Left renal cortex interstitium (tissue), 4 donors: ENCODE measurements around the gene SLC27A4. TPM values are rescaled to one million over a fixed set of nuclear protein-coding genes. Genes with fewer than 3 reads are reported as not detected.

Source experiments
- DNase-seq, 4 donors: peaks; one replicate each; pipeline ENCODE4 v3.0.0-alpha.2; 2013; ENCODE audit warnings: low read depth in 4 of 4, low spot score in 2 of 4, missing footprints in 1 of 4
- polyA plus RNA-seq, 4 donors: library from polyadenylated mRNA; unstranded; fragments of 120-200 nt; gene quantifications; one replicate each; pipeline ENCODE4 v1.2.1, GENCODE V29; 2013; ENCODE audit not compliant: insufficient read length in 4 of 4

SLC27A4 gene
- polyA plus RNA-seq, 4 donors = 15.9 to 24.9 (median 21.9) TPM

DNA sequence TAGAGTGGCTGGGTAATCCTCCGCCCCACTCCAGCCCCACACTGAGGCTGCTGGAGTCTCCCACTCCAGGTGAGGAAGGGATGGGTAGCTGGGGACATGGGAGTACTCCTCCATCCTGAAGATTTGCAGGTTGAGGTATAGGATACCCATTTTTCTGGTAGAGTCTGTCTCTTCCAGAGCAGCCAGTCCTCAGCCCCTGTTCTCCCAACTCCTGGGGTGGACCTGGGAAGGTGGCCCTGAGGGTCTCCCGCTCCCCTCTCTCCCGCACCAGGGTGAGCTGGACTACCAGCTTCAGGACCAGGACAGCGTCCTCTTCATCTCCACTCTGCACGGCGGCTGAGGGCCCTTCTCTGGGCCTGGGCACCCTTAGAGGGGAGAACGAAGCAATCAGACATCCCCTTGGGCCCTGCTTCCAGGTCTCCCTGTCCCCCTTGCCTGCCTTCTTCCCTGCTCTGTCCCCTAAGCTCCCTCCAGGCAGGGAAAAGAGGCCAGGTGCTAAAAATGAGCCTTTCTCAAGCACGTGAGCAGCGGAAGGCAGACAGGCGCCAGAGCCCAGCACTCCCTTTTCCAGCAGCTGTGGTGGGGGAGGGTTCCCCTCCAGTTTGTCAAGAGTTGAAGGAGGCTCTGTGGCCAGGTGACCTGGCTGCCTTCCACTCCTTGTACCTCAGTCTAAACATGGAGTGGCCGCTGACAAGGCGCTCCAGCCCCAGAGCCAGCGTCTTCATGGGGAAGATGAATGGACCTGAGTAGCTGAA lies 49.2 kb downstream of the SLC27A4 start:
- DNase-seq = no peak

DNA sequence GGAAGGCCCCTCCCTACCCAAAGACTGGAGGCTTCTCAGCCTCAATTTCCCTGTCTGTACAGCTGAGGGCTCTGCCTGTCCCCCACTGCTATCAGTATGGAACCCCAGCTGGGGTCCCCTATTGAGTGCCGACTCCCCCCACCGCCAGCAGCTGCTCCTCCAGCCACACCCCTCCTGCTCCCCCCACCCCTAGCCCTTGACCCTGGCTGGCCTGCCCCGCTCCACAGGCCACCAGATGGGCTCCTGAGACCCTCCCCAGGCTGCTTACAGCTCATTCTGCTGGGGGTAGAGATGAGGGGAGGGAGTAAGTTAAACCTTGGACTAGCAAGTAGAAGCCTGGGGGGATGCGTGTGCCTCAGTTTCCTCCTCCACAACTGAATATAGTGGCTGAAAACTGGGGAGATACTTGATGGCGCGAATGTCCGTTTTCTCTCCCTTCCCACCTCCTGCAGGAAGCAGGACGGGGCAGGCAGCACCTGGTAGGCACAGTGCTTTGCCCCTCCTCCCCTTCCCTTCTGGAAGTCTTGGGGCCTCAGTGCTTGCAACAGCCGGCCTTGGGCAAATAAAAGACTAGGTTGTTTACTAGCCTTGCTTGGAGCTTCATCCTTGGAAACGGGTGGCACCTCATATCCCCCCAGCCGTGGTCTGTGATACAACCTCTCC lies 50.0 kb downstream of the SLC27A4 start:
- no peak for DNase-seq

DNA sequence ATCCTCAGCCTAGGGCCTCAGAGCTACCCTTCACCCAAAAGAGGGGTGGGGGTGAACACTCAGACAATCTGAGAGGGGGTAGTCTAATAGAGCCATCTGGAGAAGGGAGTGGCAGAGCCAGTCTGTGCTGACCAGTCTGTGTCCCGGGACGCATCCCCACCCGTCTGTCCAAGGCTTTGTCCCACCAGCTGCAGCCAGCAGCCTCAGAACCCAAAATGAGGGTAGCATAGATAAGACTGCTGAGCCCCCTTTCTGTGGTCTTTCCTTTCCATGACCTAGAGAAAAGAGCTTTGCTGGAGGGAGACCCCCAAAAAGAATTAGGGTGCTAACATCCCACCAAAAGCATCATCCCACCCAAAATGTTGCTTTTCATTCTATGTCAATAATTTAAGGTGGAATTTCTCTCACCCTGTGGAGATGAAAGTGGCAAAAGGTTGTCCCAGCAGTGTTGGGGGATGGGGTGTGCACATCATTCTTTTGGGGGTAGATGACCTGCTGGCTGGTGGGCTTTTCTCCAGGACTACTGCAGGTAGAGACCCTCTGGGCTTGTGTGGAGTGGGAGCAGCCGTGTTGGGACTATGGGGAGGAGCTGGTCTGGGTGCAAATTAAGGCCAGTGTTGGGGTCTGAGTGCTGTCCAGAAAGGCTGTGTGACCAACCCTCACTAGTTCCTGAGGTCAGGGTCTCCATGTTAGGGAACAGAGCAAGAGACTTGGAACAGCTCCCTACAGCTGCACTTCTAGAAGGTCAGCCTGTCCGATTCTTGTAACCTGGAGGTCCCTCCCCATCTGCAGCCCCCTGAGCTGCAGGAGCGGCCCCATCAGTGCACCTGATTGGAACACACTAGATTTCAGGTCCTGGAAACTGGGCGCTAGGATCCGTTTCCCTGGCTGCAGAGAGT lies 50.7 kb downstream of the SLC27A4 start:
- no peak for DNase-seq

DNA sequence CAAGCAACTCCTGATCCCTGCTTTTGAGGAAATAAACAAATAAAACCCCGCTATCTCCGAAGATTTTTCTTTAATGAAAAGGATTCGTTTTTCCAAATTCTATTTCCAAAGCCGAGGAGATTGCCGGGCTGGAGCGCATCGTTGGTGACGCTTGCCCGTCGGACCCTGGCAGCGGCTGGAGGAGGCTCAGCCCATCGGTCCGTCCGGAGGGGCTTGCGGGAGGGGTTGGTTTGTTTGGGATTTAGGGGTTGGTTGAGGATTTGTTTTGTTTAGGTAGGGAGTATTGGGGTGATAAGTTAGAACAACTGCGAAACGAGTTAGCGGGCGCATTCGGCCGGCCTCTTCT lies 51.6 kb downstream of the SLC27A4 start:
- DNase-seq = no peak

DNA sequence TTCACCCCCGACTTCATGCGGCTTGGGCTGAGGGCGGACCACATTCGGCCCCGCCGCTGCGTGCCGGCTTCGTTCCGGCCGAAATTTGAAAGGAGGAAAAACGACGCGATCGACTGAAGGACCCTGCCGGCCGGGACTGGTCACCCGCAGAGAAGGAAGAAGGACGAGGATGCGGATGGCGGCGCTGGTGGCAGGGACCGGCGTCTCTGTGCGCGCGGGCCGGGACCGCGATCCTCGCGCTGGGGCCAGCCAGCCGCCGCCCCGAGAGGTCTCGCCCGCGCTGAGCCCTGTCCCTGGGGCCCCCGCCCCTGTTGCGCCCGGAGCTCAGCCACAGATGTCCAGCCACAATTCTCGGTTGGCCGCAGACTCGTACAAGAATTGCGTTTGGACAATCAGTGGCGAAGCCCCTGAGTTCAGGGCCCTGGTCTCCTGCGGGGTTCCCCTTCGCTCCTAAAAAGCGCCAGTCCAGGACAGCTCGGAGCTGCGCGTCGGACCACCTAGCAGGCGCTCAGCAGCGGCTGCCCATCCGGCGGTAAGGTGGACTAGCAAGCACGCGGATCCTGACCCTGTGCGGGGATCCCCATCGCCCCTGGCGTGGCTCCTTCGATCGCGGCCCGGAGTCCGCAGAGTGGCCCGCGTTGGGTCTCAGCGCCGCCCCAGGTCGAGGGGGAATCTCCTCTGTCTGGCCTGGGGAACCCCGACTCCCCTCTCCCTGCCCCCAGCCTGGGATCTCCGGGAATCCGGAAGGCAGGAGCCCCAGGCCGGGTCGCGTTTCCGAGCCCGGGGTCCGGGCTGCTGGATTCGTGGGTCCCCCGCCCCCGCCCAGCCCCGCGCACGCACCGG lies 52.2 kb downstream of the SLC27A4 start:
- no peak for DNase-seq

DNA sequence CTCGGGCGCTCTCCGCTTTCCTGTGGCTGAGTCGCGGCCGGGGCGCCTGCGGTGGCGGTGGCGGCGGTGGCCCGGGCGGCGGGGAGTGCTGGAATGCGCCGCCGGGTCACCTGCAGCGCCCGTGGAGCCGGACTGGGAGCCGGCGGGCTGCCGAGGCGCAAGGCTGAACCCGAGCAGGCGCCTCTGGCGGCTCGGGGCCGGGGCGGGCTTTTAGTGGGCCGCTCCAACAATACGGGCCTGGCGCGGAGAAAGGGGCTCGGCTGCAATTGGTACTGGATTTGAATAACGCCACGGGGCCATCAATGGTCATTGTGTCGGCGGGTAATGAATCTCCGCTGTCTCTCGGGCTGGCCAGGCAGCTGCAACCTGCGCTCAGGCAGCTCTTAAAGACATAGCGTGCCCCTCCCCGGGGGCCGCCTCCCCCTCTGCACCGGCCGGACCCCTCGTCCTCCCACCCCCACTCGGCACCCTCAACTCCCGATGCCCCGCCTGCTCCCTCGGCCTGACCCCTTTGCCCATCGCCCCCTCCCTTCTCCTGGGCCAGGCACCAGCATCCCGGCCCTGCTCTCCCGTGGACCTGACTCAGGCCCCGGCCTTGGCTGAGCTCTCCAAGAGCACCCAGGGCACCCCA lies 52.9 kb downstream of the SLC27A4 start:
- DNase-seq = no peak

DNA sequence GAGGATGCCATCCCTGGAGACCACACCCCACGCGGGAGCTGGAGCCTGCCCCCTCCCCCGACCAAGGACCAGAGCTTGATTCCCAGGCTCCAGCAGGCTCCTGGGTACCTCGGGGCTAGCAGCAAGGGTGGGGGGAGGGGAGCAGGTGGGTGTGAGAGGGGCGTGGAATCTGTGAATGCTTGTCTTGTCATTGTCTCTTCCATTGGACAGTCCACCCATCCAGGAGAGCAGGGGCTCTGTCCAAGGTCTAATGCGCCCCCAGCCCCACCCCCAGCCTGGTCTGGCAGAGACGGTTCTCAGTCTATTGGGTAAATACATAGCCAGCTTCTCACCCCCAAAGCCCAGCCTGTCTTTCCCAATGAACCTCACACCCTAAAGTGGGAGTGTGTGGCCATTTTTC lies 53.6 kb downstream of the SLC27A4 start:
- no peak for DNase-seq

DNA sequence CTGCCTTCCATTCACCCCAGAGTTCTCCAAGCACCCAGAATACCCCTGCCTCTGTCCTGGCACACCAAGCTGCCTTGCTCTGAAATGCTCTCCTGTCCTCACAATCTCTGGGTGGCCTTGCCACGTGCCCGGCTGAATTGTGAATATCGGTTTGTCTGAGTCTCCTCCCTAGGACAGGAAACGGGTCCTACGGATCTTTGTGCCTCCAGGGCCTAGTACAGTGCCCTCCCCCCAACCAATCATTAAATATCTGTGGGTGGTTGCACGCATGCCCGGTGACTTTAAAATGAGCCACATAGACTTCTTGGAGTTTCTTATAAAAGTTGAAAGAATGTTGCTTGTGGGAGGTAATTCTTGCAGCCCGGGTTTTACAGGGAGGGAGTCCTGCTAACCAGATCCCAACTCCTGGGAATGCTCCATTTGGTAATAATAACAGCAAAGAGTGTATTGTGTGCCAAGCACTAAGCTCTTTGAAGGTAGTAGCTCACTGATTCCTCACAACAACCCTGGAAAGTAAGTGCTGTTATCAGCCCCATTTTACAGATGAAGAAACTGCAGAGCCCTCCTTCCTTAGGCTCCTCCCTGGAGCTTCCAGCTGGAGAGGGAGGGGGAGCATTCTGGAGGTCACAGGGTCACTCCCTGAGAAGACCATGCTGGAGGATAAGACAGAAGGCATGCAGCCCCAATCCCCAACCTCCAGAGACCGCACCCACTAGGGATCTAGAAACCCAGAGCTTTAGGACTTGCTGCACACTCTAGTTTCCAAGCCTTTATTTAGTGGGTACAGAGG lies 54.2 kb downstream of the SLC27A4 start:
- DNase-seq = no peak

DNA sequence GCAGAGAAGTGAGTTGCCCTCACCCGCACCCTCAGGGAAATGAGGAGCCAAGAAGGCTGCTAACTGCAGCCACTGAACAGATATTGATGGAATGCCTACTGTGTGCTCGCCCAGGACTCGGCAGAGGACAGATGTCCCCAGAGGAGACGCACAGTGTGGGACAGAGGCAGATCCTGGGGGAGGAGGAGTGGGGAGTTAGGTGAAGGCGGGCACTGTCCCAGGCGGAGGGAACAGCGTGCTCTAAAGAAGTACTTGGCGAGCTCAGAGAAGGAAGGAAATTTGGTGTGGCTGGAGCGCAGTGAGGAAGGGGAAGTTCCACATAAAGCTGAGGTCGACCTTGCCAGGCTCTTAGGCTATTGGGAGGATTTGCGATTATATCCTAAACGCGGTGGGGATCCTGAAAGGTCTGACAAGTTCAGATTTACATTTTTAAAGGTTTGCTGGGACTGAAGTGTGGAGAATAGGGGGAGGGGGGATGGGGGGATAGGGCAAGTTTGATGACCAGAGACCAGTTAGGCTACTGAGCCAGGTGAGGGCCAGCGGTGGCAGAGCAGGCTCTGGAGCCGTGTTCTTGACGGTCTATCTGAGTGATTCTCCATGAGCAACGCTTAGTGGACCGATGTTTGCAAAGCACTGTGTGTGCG lies 56.8 kb downstream of the SLC27A4 start:
- DNase-seq = no peak

DNA sequence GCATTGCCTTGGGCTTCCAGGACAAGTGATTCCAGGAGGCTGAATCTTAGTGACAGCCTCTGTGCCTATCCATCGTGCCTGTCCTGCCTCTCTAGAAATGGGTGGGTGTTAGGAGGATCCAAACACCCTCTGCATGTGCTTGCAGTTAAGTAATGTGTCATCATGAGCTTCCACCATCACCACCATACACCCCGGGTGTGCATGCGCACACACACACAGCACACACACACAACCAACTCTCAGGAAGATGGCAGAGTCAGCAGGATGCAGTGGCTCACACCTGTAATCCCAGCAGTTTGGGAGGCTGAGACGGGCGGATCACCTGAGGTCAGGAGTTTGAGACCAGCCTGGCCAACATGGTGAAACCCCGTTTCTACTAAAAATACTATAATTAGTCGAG lies 57.5 kb downstream of the SLC27A4 start:
- no peak for DNase-seq

DNA sequence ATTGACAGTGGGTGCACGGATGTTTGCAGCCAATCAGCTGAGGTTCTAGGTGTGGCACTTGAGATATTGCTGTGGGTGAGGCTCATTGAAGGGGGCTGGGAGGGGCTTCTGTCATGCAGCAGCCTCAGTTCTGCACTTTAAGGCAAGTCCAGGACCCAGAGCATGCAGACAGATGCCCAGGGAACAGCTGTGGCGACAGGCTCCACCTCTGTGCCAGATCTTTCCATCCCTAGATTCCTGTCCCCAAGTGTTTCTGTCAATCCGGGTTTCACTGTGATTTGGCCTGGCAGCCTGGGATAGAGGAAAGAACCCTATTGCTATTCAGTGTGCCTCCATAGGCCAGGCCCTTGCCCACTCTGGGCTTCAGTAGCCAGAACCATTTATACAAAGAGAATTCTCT lies 59.5 kb downstream of the SLC27A4 start:
- DNase-seq = no peak

DNA sequence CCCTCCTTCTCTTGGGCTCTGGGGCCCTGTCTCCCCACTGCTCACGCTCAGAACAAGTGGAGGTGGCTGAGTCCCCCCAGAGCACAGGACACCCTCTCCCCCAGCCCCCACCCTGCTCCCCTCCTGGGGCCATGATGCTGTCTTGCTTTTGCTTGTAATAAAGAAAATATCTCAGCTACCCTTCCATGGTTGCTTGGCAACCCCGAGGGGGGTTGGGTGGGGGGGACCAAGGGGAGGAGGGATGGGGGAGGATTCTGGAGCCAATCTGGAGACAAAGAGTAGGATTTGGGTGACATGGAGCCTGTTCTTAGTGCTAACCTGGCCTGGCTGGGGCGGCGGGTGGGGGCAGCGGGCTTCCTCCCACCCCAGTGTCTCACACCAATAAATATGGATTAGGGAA lies 64.2 kb downstream of the SLC27A4 start:
- DNase-seq = no peak

DNA sequence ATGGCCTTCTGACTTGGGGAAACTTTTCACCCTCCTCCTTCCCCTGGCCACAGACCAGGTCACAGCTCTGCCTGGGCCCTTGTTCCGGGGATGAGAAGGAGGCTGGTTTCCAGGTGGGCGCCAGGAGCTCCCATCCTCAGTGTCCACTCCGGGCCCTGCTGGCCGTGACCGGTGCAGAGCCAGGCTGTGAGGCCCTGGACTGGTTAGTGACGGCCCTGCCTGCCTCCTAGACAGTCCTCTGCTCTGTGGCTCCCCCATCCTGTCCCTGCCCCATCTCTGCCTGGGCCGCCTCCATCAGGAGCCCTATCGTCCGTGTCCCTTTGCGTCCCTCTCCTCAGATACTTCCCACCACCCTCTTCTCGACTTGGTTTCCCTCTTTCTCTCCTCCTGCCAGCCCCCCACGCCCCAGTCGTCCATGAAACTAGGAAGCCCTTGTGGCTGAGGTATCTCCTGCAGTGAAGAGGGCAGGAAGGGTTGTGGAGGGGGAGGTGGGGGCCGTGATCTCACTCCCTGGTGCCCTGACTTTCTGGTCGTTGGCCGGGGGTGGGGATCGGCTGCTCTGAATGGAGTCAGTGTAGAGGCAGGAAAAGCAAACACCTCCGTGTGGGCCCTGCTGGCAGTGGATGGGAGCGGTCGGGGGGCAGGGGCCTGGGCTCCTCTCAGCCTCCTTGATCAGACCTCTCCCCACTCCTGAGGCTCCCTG lies 64.9 kb downstream of the SLC27A4 start:
- no peak for DNase-seq

DNA sequence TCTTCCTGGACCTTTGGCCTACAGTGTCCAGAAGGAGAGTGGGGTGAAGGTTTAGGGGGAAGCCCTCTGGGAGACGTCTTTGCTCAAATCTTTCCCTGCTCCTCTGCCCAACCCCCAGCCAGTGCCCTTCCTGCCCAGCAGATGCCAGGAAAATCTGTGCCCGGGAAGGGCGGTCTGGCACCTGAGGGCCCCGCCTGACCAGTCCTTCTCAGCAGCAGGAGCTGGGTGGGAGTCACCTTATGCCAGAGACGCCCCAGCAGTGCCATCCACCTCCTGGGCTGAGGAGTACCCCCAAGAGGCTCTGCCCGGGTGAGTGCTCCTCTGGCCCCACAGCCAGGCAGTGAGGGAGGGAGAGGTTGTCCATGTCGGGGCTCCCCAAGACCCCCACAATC lies 65.4 kb downstream of the SLC27A4 start:
- DNase-seq = no peak

DNA sequence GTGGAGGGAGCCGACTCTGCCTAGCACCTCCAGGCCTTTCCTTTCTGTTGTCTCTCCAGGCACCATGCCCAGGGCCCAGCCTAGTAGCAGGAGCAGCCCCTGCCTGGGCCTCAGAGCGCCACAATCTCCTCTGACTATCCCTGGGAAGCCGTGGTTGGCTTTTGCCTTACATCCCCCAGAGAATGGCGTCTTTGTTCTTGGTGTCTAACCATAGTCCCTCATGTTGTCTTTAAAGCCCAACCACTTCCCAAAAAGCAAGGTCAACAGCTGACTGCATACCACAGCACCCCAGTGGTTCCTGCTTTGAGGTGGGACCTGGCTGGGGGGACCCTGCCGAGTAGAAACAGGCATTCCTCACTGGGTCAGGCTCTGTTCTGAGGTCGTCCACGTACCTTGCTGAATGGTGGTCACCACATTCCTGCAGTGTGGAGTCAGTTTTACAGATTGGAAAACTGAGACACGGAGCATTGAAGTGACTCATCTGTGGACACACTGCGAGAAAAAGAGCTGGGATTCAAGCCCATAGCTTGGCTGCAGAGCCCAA lies 66.6 kb downstream of the SLC27A4 start:
- DNase-seq = no peak

DNA sequence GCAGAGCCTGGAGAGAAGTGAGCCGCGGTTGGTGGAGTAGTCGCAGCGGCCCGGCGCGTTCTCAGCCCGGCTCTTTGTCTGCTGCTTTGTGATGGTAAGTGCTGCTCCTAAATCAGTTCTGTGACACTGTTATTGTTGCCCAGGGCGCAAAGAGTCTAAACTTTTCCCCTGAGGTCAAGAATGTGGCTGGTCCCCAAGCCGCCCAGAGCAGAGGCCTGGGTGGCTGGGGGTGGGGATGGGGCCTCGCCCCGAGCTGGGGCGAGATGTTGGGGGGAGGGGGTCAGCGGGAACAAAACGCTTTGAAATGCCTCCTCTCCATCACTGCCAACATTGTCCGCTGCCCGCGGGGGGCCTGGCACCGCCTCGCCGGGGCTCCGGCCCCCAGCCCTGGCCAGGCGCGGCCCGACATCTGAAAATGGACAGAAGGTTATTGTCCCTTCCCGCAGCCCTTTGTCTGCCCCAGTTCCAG lies 68.7 kb downstream of the SLC27A4 start:
- DNase-seq = no peak

DNA sequence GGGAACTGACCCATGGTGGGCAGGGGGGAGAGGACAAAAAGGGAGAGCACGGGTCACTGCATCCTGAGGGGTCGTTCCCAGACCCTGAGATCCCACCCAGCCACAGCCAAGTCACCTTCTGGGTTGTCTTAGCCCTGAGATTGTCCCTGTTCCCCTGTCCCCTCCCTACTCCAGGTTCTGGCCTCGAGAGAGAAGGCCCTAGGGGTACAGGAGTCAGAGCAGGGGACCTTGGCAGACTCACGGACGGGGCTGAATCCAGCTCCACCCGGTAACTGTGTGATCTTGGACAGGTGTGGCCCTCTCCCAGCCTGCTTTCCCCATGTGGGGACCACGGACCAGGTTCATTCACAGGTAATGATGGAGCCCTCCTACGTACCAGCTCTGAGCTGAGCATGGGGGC lies 69.1 kb downstream of the SLC27A4 start:
- DNase-seq = no peak

DNA sequence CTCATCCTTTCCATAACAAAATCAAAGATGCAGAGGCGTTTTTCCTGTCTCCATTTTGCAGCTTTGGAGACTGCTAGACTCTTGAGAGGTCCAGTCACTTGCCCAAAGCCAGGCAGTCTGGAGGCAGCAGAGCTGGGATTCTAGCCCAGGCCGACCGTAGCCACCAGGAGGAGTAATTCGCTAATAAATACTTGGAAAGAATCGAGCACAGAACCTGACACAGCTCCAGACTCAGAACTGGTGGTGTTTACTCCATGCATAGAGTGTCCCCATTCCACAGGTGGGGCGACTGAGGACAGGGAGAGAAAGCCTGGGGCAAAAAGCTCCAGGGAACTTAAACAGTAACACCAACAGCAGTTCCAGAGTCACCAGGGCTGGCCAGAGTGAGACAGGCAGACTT lies 69.7 kb downstream of the SLC27A4 start:
- no peak for DNase-seq
